Effector CD8-positive, alpha-beta T cell (primary cell): ENCODE measurements around the gene OTUD7B.
"Not testable (repeated sequence)": the region's sequence is repeated elsewhere in the genome, so short reads cannot be mapped to it uniquely, and the experiment has no call there.

Experiments
- DNase-seq: peaks from one replicate; lab custom pipeline; 2025; lab: John Stamatoyannopoulos, UW
- total RNA-seq, 4 experiments: gene quantifications; one replicate each; lab custom pipeline; 2026; lab: John Stamatoyannopoulos, UW

The OTUD7B gene
- total RNA-seq: 33.8 to 71.2 (median 65.8) reads per million in 4 experiments

DNA sequence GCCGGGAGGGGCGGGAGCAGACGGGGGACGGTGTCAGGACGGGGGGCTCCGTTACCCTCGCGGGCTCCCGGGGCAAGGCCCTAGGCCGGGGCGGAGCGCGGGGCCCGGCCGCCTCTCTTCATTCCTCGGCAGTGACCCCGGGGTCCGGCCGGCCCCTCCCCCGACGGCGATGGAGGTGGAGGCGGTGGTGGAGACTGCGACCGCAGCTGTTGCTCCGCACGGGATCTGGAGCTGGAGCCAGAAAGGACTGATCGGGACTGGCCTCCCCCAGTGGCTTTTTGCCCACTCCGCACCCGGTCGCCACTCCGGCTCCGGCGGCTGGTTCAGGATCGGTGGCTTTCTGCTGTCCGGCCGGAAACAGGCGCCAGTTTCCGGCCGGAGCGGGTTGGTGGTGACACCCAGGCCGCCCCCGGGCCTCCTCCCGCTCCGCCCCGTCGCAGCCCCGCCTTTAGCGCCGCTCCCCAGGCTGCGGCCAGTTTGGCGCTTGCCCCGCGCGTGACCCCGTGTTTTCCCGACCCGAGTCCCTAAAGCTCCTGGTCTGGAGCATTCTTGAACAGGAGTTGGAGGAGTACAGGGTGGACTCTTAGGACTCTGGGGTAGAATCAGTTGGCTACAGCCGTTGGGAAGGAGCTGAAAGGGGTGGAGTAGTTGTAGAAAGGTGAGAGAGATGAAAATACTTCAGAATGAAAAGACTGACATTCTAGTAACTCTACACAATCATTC lies at the start of gene OTUD7B:
Gene OTUD7B, minus strand, starts transcription at position 334 of the 723 bp plus-strand sequence. CDS start 33,216 bp downstream, outside the sequence.
- peak; percentile 39 for DNase-seq

- DNase-seq: no peak
These were observed 49.7 kb upstream of the OTUD7B start for GRCh38 chr1:150060260-150060659.

- no peak for DNase-seq
These were observed 45.9 kb upstream of the OTUD7B start for GRCh38 chr1:150056407-150056806.

GRCh38 chr1:150055507-150055906 lies 45.0 kb upstream of the OTUD7B start:
- DNase-seq: not testable (repeated sequence)

DNA sequence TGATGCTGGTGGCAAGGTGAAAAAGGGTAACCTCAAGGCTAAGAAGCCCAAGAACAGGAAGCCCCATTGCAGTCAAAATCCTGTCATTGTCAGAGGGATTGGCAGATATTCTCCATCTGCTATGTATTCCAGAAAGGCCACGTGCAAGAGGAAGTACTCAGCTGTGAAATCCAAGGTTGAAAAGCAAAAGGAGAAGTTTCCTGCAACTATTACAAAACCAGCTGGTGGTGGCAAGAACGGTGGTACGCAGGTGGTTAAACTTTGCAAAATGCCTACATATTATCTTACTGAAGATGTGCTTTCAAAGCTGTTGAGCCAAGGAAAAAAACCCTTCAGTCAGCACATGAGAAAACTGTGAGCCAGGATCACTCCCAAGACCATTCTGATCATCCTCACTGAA lies 43.4 kb upstream of the OTUD7B start:
- DNase-seq: no peak

DNA sequence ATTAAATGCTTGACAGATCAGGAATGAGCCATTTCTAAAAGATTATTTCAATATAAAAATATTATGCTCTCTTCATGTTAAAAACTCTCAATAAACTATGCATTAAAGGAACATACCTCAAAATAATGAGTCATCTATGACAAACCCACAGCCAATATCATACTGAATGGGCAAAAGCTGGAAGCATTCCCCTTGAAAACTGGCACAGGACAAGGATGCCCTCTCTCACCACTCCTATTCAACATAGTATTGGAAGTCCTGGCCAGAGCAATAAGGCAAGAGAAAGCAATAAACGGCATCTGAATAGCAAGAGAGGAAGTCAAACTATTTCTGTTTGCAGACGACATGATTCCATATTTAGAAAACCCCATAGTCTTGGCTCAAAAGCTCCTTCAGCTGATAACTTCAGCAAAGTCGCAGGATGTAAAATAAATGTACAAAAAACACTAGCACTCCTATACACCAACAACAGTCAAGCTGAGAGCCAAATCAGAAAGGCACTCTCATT lies 41.4 kb upstream of the OTUD7B start:
- not testable (repeated sequence) for DNase-seq

GRCh38 chr1:150051089-150051373 lies 40.5 kb upstream of the OTUD7B start:
- DNase-seq: no peak

- no peak for DNase-seq
These were observed 39.4 kb upstream of the OTUD7B start for GRCh38 chr1:150049926-150050325.

- no peak for DNase-seq
These were observed 23.8 kb upstream of the OTUD7B start for GRCh38 chr1:150034336-150034735.

DNA sequence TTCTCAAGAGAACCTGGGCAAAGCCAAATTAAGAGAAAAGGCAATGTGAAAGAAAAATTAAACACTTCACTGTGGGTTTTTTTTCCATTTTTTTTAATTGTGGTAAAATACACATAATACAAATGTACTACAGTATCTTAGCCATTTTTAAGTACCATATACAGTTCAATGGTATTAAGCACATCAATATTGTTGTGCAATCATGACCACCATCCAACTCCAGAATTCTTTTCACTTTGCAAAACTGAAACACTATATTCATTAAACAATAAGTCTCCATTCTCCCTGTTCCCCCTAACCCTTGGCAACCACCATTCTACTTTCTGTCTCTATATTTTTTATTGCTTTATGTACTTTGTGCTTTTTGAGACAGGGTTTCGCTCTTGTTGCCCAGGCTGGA lies 17.8 kb upstream of the OTUD7B start:
- no peak for DNase-seq

GRCh38 chr1:150024156-150024555 lies 13.6 kb upstream of the OTUD7B start:
- DNase-seq: no peak

DNA sequence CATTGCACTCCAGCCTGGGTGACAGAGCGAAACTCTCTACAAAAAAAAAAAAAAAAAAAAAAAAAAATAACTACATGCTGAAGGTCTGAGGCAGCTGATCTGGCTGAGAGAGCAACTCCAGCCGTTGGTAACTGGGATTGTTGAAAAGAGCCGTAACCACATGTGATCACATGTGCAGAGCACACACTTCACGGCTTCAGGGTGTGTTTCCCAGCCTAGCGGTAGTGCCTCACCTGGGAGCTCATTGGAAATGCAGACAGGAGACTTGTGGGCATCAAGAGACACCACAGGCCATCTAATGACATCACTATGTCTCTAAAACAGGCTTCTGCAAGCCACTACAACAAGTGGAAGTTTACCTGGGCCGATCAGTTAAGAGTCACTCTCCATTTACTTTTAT lies 11.8 kb upstream of the OTUD7B start:
- DNase-seq: no peak

GRCh38 chr1:150021191-150021694 lies 10.7 kb upstream of the OTUD7B start:
- no peak for DNase-seq

DNA sequence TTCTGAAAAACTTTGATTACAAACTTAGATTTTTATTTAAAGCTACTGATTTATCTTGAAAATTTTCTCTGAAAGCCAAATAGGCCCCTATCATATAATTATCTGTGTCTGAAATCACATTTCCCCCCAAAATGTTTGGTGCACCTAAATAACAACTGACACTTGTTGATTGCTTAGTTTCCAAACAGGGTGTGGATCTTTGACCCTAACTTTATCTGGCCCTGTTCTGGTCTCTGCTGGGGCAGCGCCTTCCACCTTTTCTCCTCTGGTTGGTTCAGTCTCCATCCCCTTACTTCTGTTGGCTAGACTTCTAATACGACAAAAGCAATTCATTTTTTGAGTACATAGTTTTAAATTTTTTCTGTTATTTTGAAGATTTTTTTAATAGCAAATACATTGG lies 10.2 kb upstream of the OTUD7B start:
- no peak for DNase-seq

- no peak for DNase-seq
These were observed 7.6 kb upstream of the OTUD7B start for GRCh38 chr1:150018165-150018564.

DNA sequence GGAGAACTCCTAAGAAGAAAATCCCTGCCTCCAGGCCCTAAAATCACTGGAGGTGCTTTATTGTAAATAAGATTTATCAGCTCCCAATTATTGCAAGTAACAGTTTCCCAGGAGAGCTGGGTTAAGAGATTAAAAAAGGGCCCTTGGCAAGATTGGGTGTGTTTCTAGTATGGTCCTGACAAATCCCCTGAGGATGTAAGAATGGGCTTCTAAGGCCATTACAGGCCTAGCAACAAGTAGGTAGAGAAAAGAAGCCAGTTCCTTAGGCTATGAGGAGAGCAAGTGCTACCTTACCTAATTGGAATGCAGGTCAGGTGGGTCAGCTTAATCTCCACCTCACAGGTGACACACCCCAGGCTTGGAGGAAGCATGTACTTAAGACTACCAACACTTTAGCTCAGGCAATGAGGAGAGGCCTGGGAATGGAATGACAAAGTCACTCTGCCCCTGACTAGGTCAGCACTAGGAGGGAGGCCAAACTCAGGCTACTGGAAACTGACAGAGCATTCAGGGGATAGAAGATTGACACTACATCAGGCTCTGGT lies 6.8 kb upstream of the OTUD7B start:
- DNase-seq: no peak

GRCh38 chr1:150015651-150016131 lies 5.2 kb upstream of the OTUD7B start:
- DNase-seq: no peak

DNA sequence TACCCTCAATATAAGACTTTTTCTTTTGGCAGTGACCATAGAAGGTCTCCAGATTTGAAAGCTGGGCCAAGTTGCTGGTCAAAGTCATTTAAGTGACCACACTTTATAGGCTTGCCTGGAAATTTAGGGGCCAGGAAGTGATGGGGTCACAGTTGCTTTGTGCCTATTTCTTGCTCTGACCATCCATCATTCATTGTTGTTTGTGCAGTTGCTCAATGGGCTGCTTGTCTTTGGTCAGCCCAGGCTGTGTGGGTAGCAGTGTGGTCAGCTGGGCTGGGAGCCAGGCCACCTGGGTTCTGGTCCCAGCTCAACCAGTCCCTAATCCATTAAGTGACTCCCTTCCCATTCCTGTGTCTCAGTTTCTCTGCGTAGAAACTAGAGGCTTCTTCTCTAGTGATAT lies 2.1 kb upstream of the OTUD7B start:
- no peak for DNase-seq

- DNase-seq: no peak
These were observed 728 bp downstream of the OTUD7B start for GRCh38 chr1:150009604-150010392.

- no peak for DNase-seq
These were observed 1.8 kb downstream of the OTUD7B start for GRCh38 chr1:150008699-150009098.

- no peak for DNase-seq
These were observed 3.6 kb downstream of the OTUD7B start for GRCh38 chr1:150006881-150007421.

- DNase-seq: no peak
These were observed 4.9 kb downstream of the OTUD7B start for GRCh38 chr1:150005606-150006005.
